Activated effector memory CD4-positive, alpha-beta T cell treated with anti-CD3 and anti-CD28 coated beads, Interleukin-2, amount 50 U/mL, for 16 hours (primary cell): Measurements from ENCODE around the gene FPR2.
A peak's percentile ranks its signal among the peaks of the same experiment; 100 is the strongest.
"Not testable (repeated sequence)": the region's sequence is repeated elsewhere in the genome, so short reads cannot be mapped to it uniquely, and the experiment has no call there.

Source experiments
- DNase-seq: peaks from one replicate; pipeline ENCODE4 v3.0.0-alpha.2; 2020

Gene FPR2

DNA sequence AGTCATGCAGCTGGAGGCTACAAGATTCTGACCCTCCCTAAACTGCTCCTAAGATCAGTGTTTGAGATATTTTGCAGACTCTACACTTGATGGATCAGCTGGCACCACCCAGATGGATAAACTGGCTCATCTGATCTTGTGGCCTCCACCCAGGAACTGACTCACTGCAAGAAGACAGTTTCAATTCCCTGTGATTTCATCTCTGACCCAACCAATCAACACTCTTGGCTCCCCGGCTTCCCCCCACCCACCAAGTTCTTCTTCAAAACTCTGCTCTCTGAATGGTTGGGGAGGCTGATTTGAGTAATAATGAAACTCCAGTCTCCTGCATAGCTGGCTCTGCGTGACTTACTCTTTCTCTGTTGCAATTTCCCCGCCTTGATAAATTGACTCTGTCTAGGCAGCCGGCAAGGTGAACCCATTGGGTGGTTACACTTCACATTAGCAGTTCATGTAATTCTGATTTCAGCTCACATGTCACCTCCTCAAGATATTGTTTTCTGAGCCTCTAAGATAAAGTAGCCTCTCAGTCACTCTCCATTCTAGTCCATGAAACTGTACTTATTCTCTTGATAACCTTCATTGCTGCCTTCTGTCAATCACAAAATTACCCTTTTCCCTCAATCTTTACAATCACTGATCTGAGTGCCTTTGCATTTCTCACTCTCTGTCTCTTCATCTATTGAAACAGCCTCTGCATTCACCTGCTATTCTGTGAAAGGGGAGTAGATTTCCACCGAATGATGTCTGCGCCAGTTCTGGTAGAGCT, 24.1 kb downstream of the FPR2 start:
- DNase-seq: peak; percentile 76

DNA sequence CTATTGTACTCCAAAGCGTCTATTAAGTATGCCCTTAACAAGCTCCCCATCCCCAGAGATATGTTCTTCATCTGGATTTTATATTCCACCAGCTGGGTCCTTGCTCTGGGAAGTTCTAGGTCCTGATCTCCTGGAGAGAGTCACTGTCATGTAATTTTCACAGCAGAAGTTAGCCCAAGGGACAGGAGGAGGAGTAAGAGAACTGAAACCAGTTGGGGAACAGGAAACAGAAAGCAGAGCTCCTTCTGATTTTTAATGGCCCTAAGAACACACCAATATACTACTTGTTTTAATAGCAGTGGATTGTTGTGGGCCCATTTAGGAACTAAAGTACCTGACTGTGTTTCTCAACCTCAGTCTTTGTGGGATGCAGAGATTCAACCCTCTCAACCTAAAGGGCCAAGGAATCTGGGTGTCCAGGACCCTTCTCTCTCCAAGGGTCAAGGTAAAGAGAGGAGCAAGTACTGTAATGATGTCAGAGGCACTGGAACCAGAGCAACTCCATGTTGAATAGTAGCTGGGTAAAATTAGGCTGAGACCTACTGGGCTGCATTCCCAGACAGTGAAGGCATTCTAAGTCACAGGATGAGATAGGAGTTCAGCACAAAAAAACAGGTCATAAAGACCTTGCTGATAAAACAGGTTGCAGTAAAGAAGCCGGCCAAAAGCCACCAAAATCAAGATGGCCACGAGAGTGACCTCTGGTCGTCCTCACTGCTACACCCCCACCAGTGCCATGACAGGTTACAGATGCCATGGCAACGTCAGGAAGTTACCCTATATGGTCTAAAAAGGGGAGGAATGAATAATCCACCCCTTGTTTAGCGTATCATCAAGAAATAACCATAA, 25.9 kb downstream of the FPR2 start:
- no peak for DNase-seq

DNA sequence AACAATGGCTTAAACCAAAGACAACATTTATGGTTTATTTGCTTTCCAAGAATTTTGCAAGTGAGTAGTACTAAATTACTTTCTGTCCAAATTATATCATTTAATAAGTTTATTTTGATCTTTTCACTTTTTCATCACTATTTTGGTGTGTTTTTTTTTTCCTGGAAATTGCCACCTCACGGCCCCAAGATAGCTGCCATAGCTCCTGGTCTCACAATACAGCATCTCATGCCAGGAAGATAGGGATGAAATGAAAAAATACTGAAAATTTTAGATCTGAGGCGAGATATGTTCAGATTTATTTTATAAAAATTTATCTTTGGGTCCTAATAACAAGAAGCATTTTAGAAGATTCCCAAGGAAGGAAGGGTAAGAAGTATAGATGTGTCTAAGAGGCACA, 27.0 kb downstream of the FPR2 start:
- DNase-seq: no peak

DNA sequence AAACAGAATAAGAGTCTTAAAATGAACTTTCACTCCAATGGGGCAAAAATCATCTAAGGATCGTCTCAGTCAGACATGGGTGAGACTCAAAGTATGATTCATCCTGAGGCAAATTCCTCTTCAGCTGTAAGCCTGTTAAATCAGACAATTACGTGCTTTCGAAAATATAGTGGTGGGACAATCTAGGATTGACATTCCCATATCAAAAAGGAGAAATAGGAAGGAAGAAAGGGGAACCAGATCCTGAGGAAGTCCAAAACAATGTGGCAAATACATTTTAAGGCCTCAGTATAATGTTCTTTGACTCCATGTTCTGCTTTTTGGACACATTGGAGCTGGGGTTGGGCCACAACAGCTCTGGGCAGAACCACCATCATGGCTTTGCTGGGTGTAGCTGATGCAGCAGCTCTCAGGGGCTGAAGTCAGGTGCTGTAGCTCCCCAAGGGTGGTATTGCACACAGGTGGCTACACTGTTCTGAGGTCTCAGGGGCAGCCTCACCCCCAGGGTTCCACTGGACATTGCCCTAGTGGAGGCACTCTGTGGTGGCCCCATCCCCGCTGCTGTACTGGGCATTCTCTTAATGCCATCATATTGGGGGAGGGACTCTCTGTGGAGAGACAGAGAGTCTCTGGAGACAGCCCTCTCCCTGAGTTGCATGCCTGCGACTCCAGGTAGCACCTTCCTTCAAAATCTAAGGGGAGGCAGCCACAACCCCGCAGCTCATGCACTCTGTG, 28.2 kb downstream of the FPR2 start:
- DNase-seq: no peak

DNA sequence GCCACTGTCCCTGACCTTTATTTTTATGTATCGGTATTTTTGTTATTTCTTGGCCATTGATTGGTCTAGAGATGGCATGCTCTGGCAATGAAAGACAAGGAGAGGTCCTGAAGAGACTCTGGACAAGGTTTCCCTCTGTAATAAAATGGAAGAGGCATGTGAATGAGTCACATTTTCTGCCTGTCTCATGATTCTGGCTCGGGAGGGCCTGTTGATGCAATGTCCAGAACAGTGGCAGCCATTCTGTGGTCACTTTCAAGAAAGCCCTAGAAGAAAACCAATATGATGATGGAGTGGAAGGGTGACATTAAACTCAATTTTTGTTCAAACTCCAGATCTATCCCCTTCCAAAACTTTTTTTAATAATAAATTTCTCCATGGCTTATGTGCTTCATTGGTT, 32.0 kb downstream of the FPR2 start:
- DNase-seq: no peak

DNA sequence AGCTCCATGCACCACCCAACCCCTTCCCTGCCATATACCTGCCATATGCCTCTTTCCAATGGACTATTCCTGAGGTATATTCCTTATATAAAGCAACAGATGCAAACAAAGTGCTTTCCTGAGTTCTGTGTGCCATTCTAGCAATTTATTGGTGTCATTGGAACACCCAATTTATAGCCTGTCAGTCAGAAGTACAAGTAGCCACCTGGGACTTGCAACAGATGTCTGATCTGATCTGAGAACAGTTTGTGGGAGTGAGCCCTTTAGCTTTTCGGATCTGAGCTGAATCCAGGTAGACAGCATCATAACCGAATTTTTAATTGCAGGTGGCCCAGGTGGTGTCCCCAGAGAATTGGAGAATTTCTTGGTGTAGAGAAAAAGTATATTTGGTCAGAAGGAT, 33.0 kb downstream of the FPR2 start:
- no peak for DNase-seq

DNA sequence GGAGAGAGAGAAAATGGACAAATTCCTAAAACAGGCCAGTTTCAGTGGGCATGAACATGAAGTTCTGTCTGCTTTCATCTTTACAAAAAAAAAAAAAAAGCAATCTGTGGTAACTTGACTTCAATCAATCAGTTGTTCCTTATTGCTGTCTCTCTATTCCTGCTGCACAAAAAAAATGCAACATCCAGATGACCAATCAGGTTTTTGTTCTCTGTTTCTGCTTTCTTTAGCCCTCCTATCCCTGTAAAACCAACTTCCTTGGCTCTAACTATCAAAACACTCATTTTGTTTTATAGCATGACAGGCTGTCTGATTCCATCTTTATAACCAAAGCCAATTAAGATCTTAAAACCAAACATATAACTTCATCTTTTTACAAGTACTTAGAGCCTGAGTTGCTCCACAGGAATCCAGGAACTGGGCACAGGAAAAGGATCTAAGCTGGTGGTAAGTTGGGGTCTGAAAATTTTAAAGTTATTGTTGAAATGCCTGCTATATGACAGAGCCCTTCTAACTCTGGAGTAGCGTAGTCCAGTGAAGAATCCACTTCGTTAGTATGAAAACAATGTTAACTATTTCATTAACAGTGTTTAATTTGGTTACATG, 34.0 kb downstream of the FPR2 start, which contains the start of gene FPR3:
Gene FPR3 (plus strand): TSS at position 273 of the 606 bp plus-strand sequence. CDS start 28,592 bp downstream, outside the sequence.
- DNase-seq: no peak

DNA sequence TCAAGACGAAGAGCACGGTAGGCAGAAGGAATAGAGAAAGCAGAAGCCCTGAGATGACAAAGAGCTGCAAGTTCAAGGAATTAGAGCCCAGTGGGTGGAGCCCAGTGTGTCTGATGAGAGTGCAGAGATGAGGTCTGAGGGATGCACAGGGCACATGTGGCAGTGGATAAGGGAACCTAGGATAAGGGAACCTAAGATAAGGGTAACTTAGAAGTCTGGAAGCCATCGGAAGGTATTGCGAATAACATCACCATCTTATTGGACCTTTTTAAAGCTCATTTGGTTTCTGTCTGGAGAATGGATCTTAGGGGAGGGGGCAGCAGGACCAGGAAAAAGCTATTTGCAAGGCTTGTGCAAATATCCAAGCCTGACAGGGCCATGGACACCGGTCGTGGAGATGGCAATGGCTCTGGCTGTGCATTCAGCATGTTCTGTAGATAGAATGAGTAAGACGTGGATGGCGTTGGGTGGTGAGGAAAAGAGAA, 35.3 kb downstream of the FPR2 start:
- DNase-seq: no peak

DNA sequence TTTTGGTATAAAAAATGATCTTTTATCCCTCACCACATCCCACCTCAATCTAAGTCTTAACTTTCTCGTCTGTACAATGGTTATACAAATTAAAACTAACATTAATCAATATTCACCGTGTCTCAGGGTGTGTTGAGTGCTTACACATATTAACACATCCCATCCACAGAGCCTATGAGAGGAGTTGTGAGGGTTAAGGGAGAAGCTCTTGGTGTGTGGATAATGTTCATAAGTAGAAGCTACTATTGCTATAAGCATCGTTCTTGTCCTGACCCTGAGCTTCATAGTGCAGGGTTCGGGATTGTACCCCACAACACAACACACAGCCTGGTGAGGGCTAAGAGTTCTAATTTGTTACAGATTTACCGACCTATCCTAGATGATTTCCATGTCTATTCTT, 36.5 kb downstream of the FPR2 start:
- no peak for DNase-seq

DNA sequence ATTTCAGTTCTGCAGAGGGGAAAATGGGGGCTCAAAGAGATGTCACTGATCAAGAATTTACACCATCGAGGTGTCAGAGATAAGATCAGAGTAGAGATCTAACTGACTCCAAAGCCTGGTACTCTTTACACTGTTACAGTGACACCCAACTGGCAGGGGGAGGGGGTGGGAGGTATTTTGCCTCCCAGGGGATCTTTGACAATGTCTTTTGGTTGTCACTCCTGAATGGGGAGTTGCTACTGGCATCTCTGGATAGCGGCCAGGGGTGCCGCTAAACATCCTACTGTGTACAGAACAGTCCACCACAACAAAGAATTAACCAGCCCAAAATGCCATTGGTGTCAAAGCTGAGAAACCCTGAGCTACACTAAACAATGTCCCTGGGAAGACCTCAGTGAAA, 37.1 kb downstream of the FPR2 start:
- no peak for DNase-seq

DNA sequence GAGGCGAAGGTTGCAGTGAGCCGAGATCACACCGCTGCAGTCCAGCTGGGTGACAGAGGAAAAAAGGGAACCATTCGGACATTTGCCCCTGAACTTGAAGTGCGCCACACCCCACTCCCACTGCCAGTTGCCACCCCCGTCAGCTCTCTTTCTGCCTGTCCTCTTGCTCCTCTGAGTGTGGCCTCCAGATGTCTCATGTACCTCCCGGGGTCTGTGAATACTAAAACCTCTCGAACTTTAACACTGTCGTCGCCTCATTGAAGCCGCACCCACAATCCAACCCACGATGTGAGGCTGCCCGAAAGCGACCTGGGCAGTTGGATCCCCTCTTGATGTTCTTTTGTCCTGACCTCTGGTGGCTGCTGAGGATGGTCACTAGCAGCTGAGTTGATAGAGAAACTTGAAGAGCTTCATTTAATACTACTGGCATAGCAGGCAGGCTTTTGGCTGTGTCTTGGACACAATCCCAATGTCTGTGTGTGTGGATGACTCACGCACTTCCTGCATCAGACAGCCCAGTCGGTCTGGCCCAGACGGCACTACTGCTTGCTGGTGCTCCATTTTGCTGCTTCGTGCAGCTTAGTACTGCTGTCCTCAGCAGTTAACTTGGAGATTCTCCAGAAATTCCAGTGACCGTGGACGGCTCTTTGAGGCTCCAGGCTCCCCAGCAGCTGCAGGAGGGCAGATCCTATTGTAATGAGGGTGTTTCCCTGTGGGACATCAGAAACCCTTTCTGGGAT, 38.2 kb downstream of the FPR2 start:
- DNase-seq: no peak

DNA sequence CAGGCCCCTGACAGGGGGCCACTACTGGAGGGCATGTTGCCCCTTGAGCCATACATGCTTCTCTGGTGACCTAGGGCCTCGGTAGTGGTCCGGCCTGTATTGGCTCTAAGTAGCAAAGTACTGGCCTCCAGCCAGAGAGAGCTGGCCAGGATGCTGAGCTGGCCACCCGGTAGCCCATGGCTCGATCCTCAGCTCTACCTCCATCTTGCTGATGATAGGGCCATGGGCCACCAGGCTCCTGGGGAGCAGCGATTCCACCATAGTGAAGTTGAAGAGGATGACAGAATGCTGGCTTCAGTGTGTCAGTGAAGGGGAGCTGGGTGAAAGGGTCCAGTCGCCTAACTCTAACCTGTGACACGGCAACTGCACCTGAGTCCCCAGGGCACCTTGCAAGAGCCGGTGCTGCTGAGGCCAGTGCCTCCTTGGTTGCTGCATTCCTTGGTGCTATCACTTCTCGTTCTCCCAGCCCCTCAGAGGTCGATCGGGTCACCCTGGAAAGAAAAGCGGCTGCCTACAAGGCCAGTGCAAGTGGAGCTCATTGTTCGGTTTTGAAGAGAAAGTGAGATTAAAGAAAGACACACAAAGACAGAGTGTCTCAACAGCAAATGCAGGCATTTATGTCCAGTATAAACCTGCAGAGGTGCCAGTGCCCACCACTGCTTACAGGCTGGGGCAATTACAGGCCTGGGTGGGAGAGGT, 38.9 kb downstream of the FPR2 start:
- no peak for DNase-seq

DNA sequence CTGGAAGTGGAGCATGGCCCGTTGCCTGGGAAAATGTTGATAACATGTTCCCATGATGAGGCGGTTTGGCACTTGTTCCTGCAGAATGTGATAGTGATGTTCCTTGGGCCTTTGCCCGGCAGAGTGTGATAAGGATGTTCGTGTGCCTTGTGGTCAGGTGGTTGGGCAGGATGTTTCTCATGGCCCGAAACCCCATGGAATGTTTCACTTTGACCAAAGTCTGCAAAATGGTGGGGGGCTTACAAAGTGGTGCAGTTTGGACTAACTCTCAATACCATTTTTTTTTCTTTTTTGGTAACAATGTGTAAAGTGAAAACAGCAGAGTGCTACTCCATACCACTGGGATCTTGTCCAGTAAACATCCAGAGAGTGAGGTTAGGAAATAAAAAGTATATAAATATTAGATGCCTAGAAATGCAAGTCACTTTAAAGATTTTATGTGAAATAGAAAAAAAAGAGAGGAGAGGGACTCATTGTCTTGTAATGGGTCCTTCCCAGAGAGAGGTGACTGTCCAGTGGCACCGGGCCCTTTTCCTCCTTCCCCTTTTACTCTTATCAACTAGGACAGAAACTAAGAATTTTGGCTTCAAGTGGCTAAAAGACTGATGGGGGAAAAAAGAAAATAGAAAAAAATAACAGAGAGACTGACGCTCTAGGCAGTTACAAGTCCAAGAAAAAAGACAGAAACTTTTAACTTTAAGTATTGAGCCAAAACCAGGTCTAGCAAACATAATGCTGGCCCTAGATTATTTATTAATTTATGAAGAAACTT, 39.7 kb downstream of the FPR2 start:
- DNase-seq: no peak

DNA sequence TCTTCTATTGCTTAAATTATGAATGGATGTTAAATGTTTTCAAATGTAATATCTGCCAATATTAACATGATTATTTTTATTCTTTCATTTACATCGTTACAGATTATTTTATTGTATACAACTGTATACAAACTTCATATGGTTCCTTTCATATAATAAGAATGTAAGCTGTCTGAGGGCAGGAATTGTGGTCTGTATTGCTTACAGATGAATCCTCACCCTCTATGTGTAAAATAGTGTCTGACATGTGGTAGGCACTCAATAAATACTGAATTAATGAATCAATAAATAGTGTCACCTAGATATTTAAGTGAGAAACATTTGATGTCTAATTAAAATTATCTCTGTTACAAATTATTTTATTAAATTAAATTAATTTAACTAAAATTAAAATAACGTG, 41.8 kb downstream of the FPR2 start:
- no peak for DNase-seq

DNA sequence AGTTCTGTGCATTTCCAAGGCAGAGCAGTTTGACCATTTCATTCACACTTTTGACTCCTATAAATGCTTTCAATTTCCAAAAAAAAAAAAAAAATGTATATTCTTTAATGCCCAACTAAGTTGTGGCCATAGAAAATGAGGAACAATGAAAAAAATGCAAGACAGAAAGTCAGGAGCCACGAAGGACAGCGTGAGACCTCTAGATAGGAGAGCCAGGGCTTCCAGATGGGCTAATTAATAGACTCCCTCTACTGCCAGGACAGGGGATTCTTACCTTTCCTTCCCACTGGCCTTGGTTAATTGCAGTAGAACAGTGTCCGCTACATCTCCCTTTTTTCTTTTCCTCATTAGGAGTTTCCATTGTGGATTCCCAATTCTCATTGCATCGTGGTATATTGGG, 42.5 kb downstream of the FPR2 start:
- no peak for DNase-seq

DNA sequence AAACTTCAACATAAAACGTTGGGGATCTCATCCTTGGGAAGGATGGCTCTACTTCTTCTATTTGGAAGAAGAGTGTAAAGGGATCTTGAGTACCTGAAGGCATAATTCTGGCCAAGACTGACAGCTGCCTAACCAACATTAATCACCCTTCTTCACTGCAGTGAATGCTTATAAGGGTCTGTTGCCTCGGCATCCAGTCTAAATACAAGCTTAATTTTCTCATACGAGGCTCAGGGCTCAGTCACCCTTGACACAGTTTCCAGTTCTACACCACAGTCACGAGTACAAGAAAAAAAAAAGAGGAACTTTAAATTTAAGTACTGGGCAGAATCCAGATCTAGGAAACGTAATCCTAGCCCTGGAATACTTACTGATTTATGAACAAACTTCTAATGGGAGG, 43.0 kb downstream of the FPR2 start:
- no peak for DNase-seq

DNA sequence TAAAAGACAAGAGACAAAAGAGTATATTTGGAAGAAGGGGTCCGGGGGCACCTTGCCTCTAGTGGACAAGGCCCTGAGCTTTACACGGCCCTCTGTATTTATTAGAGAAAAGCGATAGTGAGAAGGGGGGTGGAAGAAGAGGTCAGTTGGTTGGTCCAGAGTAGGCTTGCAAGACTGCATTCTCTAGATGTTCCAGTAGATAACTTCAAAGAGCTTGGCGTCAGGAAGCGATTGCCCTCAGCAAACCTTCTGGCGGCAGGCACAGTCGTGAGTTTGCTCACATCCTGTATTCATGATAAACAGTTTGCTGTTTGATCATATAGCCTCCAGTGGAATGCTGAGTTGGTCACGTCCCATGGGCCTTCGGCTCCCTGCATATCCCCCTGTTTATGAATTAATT, 43.8 kb downstream of the FPR2 start:
- DNase-seq: not testable (repeated sequence)

DNA sequence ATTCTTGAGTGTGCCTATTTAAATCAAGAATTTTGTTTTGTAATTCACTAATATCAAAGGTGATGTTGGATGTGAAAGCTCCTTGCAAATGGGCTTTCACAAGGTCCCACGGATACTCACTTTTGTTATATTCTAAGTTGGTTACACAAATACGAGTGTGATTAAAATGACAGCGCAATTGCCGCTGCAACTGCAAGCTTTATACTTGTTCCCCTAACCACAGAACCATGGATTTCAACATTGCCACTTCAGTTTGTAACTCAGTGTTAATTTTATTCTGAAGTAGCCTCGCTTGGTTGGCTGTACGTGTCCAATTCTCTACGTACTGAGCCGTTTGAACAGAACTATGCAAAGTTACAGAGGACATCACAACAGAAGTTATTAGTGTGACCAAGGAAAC, 44.4 kb downstream of the FPR2 start:
- not testable (repeated sequence) for DNase-seq

DNA sequence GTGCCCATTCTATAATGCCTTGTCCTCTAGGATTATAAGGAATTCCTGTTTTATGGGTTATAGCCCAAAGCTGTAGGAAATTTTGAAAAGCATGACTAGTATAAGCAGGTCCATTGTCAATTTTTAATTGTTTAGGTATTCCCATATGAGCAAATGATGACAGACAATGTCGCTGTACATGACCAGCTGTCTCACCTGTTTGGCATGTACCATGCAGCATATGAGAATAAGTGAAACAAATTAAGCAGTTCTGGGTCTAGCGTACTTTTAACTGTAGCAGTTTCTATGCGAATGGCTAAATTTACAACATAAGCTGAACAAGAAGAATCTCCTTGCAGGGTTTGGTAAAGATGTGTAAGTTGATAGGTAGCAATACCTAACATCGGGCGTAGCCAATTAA, 45.6 kb downstream of the FPR2 start:
- not testable (repeated sequence) for DNase-seq

DNA sequence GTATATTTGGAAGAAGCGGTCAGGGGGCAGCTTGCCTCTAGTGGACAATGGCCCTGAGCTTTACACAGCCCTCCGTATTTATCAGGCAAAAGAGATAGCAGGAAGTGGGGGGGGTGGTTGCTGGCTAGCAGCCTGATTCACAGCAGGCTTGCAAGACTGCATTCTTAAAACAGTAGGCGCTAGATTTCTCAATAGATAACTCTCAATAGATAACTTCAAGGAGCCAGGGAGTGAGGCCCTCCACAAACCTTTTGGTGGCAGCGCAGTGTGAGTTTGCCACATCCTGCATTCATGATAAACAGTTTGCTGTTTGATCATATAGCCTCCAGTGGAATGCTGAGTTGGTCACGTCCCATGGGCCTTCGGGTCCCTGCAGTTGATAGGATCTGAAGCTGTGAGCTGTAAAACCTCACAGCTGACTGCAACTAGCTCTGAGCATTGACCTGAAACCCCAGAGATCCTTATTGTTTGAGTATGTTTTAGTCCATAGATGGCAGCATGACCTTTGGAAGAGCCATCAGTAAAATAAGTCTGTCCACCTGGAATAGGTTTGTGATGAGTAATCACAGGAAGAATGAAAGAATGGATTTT, 46.2 kb downstream of the FPR2 start:
- no peak for DNase-seq
